GM19395 (cell line): ENCODE results near the gene MYLK.

Experiments
- ATAC-seq: cut with Tn5 transposase; IDR thresholded peaks from one replicate; pipeline ENCODE4 v1.9.1; 2021; ENCODE audit warnings: mild to moderate bottlenecking, moderate library complexity; ENCODE audit not compliant: unreplicated experiment

The MYLK gene

GRCh38 chr3:123652342-123652984 lies 231.7 kb downstream of the MYLK start:
- no peak for ATAC-seq

GRCh38 chr3:123651449-123652341 lies 232.4 kb downstream of the MYLK start:
- no peak for ATAC-seq

- no peak for ATAC-seq
These were observed 234.0 kb downstream of the MYLK start for GRCh38 chr3:123650101-123650500.

- no peak for ATAC-seq
These were observed 235.3 kb downstream of the MYLK start for GRCh38 chr3:123648696-123649405.

GRCh38 chr3:123644358-123644757 lies 239.8 kb downstream of the MYLK start:
- no peak for ATAC-seq

GRCh38 chr3:123642957-123643330 lies 241.2 kb downstream of the MYLK start:
- no peak for ATAC-seq

GRCh38 chr3:123642182-123642956 lies 241.8 kb downstream of the MYLK start:
- ATAC-seq: peak; percentile 88

- ATAC-seq: no peak
These were observed 242.6 kb downstream of the MYLK start for GRCh38 chr3:123641505-123641904.

GRCh38 chr3:123640740-123641462 lies 243.2 kb downstream of the MYLK start:
- no peak for ATAC-seq

- ATAC-seq: no peak
These were observed 243.8 kb downstream of the MYLK start for GRCh38 chr3:123640311-123640710.

- no peak for ATAC-seq
These were observed 245.0 kb downstream of the MYLK start for GRCh38 chr3:123638936-123639689.

- no peak for ATAC-seq
These were observed 246.3 kb downstream of the MYLK start for GRCh38 chr3:123637841-123638240.

- ATAC-seq: no peak
These were observed 247.0 kb downstream of the MYLK start for GRCh38 chr3:123637131-123637530.

GRCh38 chr3:123636431-123636841 lies 247.7 kb downstream of the MYLK start:
- no peak for ATAC-seq

GRCh38 chr3:123635717-123636116 lies 248.4 kb downstream of the MYLK start:
- ATAC-seq: no peak

GRCh38 chr3:123635217-123635616 lies 248.9 kb downstream of the MYLK start:
- ATAC-seq: no peak

GRCh38 chr3:123634149-123635051 lies 249.7 kb downstream of the MYLK start:
- ATAC-seq: no peak

- no peak for ATAC-seq
These were observed 250.6 kb downstream of the MYLK start for GRCh38 chr3:123633530-123633929.
